GM12801 (cell line): ENCODE data around the gene MARCHF9.

Experiments
- CTCF ChIP-seq: IDR thresholded peaks from one replicate; pipeline ENCODE4 v1.5.1; 2011; ENCODE audit warnings: control low read depth; ENCODE audit not compliant: insufficient read length; ENCODE audit errors: extremely low read depth

Gene MARCHF9

GRCh38 chr12:57783466-57783801 is 28.5 kb downstream of the MARCHF9 start:
- TF ChIP-seq CTCF, result no peak

DNA sequence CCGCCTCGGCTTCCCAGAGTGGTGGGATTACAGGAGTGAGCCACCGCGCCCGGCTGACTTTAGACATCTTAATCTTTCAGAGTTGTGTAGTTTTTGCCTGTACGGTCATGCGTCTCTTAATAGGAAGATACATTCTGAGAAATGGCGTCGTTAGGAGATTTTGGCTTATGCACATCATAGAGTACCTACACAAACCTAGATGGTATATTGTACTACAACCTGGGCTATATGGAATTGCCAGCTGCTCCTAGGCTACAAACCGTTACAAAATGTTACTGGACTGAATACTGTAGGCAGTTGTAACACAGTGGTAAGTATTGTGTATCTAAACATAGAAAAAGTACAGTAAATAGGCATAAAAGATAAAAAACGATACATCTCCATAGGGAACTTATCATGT is 29.0 kb downstream of the MARCHF9 start:
- no peak for TF ChIP-seq CTCF

GRCh38 chr12:57793920-57794319 is 39.0 kb downstream of the MARCHF9 start:
- no peak for TF ChIP-seq CTCF

- no peak for TF ChIP-seq CTCF
These were observed 40.5 kb downstream of the MARCHF9 start for GRCh38 chr12:57795354-57795753.

- no peak for TF ChIP-seq CTCF
These were observed 42.1 kb downstream of the MARCHF9 start for GRCh38 chr12:57796996-57797395.

GRCh38 chr12:57797933-57798332 is 43.0 kb downstream of the MARCHF9 start:
- TF ChIP-seq CTCF, result no peak

DNA sequence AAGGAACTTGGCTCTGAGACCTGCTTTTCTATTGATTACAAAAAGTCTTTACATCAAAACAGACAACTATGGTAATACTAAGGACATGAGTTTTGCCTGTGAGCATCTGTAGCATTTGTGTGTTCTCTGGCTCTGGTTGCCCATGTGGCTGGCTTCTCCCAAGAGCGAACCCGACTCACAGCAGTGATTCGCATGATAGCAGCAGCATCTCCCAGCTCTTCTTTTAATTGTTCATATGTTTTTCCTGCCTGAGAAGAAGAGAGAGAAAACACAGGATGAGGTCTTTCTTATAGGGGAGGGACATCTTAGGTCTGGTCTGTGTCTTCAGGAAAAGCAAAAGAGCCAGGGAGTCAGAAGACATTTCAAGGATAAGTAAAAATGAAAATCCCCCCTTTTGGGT is 46.1 kb downstream of the MARCHF9 start:
- no peak for TF ChIP-seq CTCF

DNA sequence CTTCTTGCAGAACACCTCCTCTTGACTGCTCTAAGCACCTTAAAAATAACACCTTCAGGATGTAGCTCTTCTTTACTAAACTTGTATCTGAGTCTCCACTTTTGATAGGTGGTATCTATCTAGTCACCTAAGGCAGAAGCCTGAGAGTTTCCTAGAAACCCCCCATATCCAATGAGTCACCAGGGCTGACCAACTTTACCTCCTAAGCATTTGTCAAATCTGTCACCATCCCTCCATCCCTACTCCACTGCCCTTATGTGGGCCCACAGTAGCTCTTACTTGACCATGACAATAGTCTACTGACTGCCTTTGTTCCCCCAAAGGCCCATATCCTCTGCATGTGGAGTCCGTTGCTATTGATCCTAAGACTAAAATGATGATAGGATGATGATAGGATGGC is 47.7 kb downstream of the MARCHF9 start:
- TF ChIP-seq CTCF, result no peak
